ENCODE results near the gene C2orf69.

C2orf69 gene

DNA sequence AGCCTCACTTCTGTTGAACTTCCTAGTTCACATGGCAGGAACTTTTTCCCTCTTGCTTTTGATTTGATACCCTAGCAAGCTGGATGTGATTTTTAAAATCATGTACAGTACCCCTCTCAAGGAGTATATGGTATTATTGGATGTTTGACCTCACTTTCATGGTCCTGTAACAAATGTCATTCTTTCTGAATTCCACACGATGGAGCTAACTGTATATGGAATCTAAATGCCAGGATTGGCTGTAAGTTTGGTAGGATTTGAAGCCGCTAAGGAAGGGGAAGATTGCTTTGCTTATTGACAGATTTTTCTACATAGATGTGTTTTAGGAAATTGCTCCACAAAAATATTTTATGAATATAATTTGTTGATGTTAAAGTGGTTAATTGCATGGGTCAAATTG lies 62.6 kb downstream of the C2orf69 start:
- DNase-seq: no peak

DNA sequence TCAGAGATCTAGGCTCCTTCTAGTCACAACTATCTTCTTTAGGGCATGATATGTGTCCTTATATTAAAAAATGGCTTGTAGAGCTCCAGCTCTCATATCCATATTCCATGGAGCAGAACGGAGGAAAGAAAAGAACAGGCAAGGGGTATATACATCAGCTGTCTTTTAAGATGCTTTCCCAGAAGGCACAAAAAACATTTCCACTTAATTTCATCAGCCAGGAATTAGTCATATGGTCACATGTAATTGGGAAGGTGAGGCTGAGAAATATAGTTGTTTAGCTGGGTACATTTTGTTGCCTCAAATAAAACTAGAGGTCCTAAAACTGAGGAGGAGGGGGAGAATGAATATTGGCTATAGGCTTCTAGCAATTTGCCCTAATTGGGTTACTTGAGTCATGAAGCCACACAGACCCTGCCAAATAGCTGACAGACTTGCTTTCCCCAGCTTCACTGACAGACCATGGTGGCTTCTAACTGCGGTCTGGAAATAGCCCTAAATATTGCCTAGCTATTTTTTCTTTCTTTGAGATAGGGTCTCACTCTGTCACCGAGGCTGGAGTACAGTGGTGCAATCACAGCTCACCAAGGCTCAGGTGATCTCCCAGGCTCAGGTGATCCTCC lies 64.3 kb downstream of the C2orf69 start:
- no peak for DNase-seq

Data from activated CD4-positive, CD25-positive, alpha-beta regulatory T cell treated with anti-CD3 and anti-CD28 coated beads, Interleukin-2, amount 50 U/mL, for 72 hours (primary cell).